HG03108 (cell line): ENCODE measurements around the gene MT1H.
"Not testable (repeated sequence)": the region's sequence is repeated elsewhere in the genome, so short reads cannot be mapped to it uniquely, and the experiment has no call there.

Experiments used
- ATAC-seq: cut with Tn5 transposase; IDR thresholded peaks from one replicate; pipeline ENCODE4 v1.9.1; 2021; ENCODE audit warnings: moderate library complexity; ENCODE audit not compliant: unreplicated experiment

MT1H gene

GRCh38 chr16:56717532-56717931 lies 47.9 kb downstream of the MT1H start:
- not testable (repeated sequence) for ATAC-seq
